Measurements from ENCODE around the gene OTULIN.

GRCh38 chr5:14681236-14681752, 16.8 kb downstream of the OTULIN start:
- TF ChIP-seq CTCF (optimal IDR thresholded peaks at IDR 0.05 in 1 of 3, IDR thresholded peaks at IDR 0.05 in 1 of 3, conservative IDR thresholded peaks at IDR 0.05 in 1 of 3; ENCODE audit: extremely low read depth in 1 of 3, insufficient read depth in 2 of 3, low read length in 3 of 3): no peak
- TF ChIP-seq EZH2 (IDR thresholded peaks at IDR 0.05; ENCODE audit: low read length): no peak
